Erythroblast (primary cell): Measurements from ENCODE around the gene CAPN15.
A peak's percentile ranks its signal among the peaks of the same experiment; 100 is the strongest.

ENCODE experiments used
- GATA1 ChIP-seq: IDR thresholded peaks from 2 replicates; pipeline ENCODE4 v1.6.1; 2011; ENCODE audit warnings: low read depth, mild to moderate bottlenecking, control low read depth, low read length, moderate library complexity
- POLR2A ChIP-seq: IDR thresholded peaks from 2 replicates; pipeline ENCODE4 v1.6.1; 2011; ENCODE audit warnings: mild to moderate bottlenecking, low read length

GRCh38 chr16:566475-567372 is 39.2 kb downstream of the CAPN15 start, which contains the start of gene NHLRC4:
- peak; percentile 68 for TF ChIP-seq POLR2A
- no peak for TF ChIP-seq GATA1
